OCI-LY3 (cell line): ENCODE measurements around the gene ALOX12B.

Experiments used
- EZH2phosphoT487 ChIP-seq: fragments of 200-600 bp; shearing (Covaris generic); IDR thresholded peaks from 2 replicates; pipeline ENCODE4 v1.6.1; 2018; ENCODE audit warnings: antibody characterized with exemption, mixed run types, low read depth
- TF ChIP-seq, protein P1 (sequence below): fragments of 200-600, 300-600 bp; sonication (generic); IDR thresholded peaks from 2 replicates; pipeline ENCODE4 v1.5.1; 2014; ENCODE audit warnings: antibody characterized with exemption, low read length, low read depth

DNA sequence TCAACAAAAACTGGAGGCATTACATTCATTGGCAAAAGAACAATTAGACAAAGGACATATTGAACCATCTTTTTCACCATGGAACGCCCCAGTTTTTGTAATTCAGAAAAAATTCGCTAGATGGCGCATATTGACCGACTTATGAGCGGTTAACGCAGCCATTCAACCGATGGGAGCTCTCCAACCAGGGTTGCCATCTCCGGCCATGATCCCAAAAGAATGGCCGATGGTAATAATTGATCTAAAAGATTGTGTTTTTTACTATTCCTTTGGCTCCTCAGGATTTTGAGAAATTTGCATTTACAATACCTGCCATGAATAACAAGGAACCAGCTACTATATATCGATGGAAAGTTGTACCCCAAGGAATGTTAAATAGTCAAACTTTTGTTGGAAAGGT is 27.2 kb downstream of the ALOX12B start:
- TF ChIP-seq, protein P1, sequence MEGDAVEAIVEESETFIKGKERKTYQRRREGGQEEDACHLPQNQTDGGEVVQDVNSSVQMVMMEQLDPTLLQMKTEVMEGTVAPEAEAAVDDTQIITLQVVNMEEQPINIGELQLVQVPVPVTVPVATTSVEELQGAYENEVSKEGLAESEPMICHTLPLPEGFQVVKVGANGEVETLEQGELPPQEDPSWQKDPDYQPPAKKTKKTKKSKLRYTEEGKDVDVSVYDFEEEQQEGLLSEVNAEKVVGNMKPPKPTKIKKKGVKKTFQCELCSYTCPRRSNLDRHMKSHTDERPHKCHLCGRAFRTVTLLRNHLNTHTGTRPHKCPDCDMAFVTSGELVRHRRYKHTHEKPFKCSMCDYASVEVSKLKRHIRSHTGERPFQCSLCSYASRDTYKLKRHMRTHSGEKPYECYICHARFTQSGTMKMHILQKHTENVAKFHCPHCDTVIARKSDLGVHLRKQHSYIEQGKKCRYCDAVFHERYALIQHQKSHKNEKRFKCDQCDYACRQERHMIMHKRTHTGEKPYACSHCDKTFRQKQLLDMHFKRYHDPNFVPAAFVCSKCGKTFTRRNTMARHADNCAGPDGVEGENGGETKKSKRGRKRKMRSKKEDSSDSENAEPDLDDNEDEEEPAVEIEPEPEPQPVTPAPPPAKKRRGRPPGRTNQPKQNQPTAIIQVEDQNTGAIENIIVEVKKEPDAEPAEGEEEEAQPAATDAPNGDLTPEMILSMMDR: peak; percentile 69
- no peak for TF ChIP-seq EZH2phosphoT487
